Ovary (tissue), 9 donors: ENCODE data around the gene CRYGN. TPM values are rescaled to one million over a fixed set of nuclear protein-coding genes. Genes with fewer than 3 reads are reported as not detected.

Source experiments
- DNase-seq, 5 donors: peaks; one replicate each; pipeline ENCODE4 v3.0.0-alpha.2; 2019 to 2020
- H3K27ac ChIP-seq, 2 donors: fragments of 200-600 bp; one replicate each; pipeline versions ENCODE4 v1.5.1 to v1.8.0; 2019 to 2022
- H3K27me3 ChIP-seq: fragments of 200-600 bp; one replicate; pipeline ENCODE4 v1.8.0; 2022
- H3K36me3 ChIP-seq: fragments of 200-600 bp; sonication (generic); one replicate; pipeline ENCODE4 v1.5.1; 2019
- H3K4me1 ChIP-seq: one replicate; pipeline ENCODE4 v1.8.1; 2013; ENCODE audit warnings: mild to moderate bottlenecking, moderate library complexity; ENCODE audit not compliant: insufficient read depth
- H3K4me3 ChIP-seq: fragments of 200-600 bp; sonication (generic); one replicate; pipeline ENCODE4 v1.5.1; 2017
- H3K9me3 ChIP-seq, 2 donors: fragments of 200-600 bp in 1 of 2; sonication (generic) in 1 of 2; one replicate each; pipeline versions ENCODE4 v1.5.1 to v1.8.1; 2013 to 2019; ENCODE audit warnings: mild to moderate bottlenecking in 1 of 2, moderate library complexity in 1 of 2
- CTCF ChIP-seq, 3 donors: fragments of 450-650 bp in 2 of 3; fragments of 200-600 bp in 1 of 3; IDR thresholded peaks; one replicate each; pipeline versions ENCODE4 v1.5.1 to v1.8.0; 2016 to 2022; ENCODE audit warnings: antibody characterized with exemption in 3 of 3, mild to moderate bottlenecking in 1 of 3
- EP300 ChIP-seq: sonication (generic); formaldehyde crosslinking; IDR thresholded peaks from one replicate; pipeline ENCODE4 v1.6.1; 2017; ENCODE audit warnings: antibody characterized with exemption
- POLR2A ChIP-seq: fragments of 450-650 bp; IDR thresholded peaks from one replicate; pipeline ENCODE4 v1.6.1; 2017; ENCODE audit warnings: antibody characterized with exemption, mild to moderate bottlenecking, moderate library complexity
- WGBS, 3 donors: extraction: QIAGEN DNeasy Blood & Tissue Kit in 1 of 3; methylation state at CpG; one replicate each; pipeline versions ENCODE4 v1.1.5 to v1.1.7; 2013 to 2017; 5-methylcytosine and 5-hydroxymethylcytosine counted together
- intact Hi-C, 4 donors: fragments of 100-400 bp; cut with DNase I; formaldehyde crosslinking; loops; one replicate each; pipeline versions ENCODE4 v1.11.0 to v1.15.1; 2022 to 2023
- polyA plus RNA-seq, 2 donors: library from polyadenylated mRNA; stranded (reverse); fragments of 200-250 nt in 1 of 2; fragments of 350-450 nt in 1 of 2; fragmentation: Illumina TruSeq in 1 of 2; extraction: RNeasy Lipid Tissue Mini Kit (QIAGEN cat#74804) in 1 of 2; gene quantifications; one replicate each; pipeline ENCODE4 v1.2.3, GENCODE V29; 2013 to 2014
- total RNA-seq, 7 donors: library from RNA; depleted of rRNA in 2 of 7; stranded (reverse); fragments of >200 nt in 2 of 7; fragmentation: NEBNext Ultra II Directional in 3 of 7; extraction: Animal tissue kit (Norgen Biotek cat#: 25700) in 3 of 7; gene quantifications; one replicate each; pipeline versions ENCODE4 v1.1.0 to v1.2.4, GENCODE V29; 2016 to 2023
- donor health status: DM: no; HTN: no; CAD: no; lungs with moderate emphysema.
- donor health status: DM: no; HTN: no; CAD: no.
- donor health status: Bipolar disorder and iron deficiency.
- donor health status: DM: yes; HTN: yes; CAD: no.
- donor health status: DM: no; HTN: no; CAD: no.
- donor health status: DM: yes; HTN: yes; CAD: no.

Gene CRYGN
- total and polyA plus RNA-seq, 9 donors = 0.24 to 2.3 (median 0.67) TPM; not detected in 2

GRCh38 chr7:151461942-151462230 is 21.9 kb upstream of the CRYGN start:
- no peak for TF ChIP-seq CTCF (IDR thresholded peaks at IDR 0.05)
- no peak for TF ChIP-seq EP300
- no peak overlapping the region for H3K4me3 ChIP-seq
- DNase-seq = no peak
- no peaks in the 10 kb centered on the region for H3K36me3 ChIP-seq
- H3K27me3 ChIP-seq = no peaks in the 10 kb centered on the region
- WGBS, 3 donors = 68 to 70% (median 68%) methylated on average over 4 of the region's 4 CpGs
- H3K4me1 ChIP-seq = peaks cover 13% of the 10 kb centered on the region
- intact Hi-C loops = no loop called here
- H3K9me3 ChIP-seq = no peaks in the 10 kb centered on the region
- no peak overlapping the region for H3K27ac ChIP-seq

- Histone ChIP-seq H3K4me1 (peaks cover 13% of the 10 kb centered on the region), H3K36me3 (no peaks in the 10 kb centered on the region), H3K4me3 (no peak overlapping the region), H3K9me3 (no peaks in the 10 kb centered on the region), H3K27ac (peak overlapping the region in 1 of 2 donors; percentile 80), H3K27me3 (no peaks in the 10 kb centered on the region)
- TF ChIP-seq POLR2A (no peak), CTCF (IDR thresholded peaks at IDR 0.05) (no peak), EP300 (no peak)
- no peak for DNase-seq
- intact Hi-C loops = no loop called here
- WGBS, 3 donors = 38 to 48% (median 48%) methylated on average over 6 of the region's 6 CpGs
Observed at GRCh38 chr7:151461096-151461941, 21.4 kb upstream of the CRYGN start.

- DNase-seq = peak in 3 of 5 donors; percentile 37 to 63 (median 58)
- intact Hi-C loops = no loop called here
Observed at GRCh38 chr7:151460474-151460855, 20.5 kb upstream of the CRYGN start.

GRCh38 chr7:151459726-151460473 is 20.0 kb upstream of the CRYGN start:
- H3K4me3 ChIP-seq = peak overlapping the region; percentile 17
- intact Hi-C loops = loop anchor here in 2 of 4 donors (5.0 kb wide), 2 partner anchors 172 to 297 kb away; no protein-coding TSS in a partner anchor
- WGBS, 3 donors = 1 to 4% (median 2%) methylated on average over 24 to 25 of the region's 25 CpGs
- no peaks in the 10 kb centered on the region for H3K9me3 ChIP-seq
- TF ChIP-seq CTCF (IDR thresholded peaks at IDR 0.05) (peak in 2 of 3 donors; percentile 22 to 48), EP300 (peak; percentile 91), POLR2A (peak; percentile 13)
- peaks cover 13% of the 10 kb centered on the region for H3K4me1 ChIP-seq
- H3K27ac ChIP-seq = peak overlapping the region; percentile 59 to 80
- no peaks in the 10 kb centered on the region for H3K27me3 ChIP-seq
- no peaks in the 10 kb centered on the region for H3K36me3 ChIP-seq
- DNase-seq = peak; percentile 84 to 90 (median 87)

More at GRCh38 chr7:151460474-151460855, 20.5 kb upstream of the CRYGN start:
- H3K27me3 ChIP-seq = no peaks in the 10 kb centered on the region
- WGBS, 3 donors = 18 to 29% (median 25%) methylated on average over 10 of the region's 10 CpGs
- H3K4me3 ChIP-seq = peak overlapping the region; percentile 17
- TF ChIP-seq EP300 = no peak
- TF ChIP-seq POLR2A = peak; percentile 1
- H3K36me3 ChIP-seq = no peaks in the 10 kb centered on the region
- peak overlapping the region; percentile 59 to 80 for H3K27ac ChIP-seq
- H3K9me3 ChIP-seq = no peaks in the 10 kb centered on the region
- peaks cover 13% of the 10 kb centered on the region for H3K4me1 ChIP-seq
